ENCODE results near the gene EIF4E1B.

EIF4E1B gene

DNA sequence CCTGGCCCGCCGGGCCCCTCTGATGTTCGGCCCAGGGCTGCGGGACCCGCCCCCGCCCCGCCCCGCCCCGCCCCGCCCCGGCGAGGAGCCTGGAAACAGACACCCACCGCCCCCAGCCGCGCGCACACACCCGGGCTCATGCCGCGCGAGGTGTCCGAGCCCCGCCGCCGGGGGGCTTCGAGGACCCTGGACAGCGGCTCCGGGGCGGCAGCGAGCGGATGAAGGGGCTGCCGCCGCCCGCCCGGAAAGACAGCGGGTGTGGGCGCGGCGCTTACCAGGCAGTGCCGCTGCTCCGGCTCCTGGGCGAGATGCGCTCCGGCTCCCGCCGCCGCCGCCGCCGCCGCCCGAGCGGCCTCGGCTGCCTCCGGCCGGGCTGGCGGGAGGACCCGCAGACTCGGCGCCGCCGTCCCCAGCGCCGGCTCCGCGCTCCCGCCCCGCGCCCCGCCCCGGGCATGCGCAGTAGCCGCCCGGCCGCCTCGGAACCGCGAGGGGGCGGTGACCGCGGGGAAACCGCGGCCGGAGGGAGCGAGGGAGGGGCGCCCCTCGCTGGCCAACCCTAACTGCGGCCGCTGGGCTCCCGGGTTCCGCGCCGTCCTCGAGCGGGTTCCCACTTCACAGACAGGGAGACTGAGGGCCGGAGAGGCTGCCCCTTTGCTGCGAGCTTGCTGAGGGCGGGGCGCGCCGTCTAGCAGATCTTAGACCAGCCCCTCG lies 20.6 kb upstream of the EIF4E1B start, which contains the start of gene GPRIN1 (continued):
- TF ChIP-seq, protein P1, sequence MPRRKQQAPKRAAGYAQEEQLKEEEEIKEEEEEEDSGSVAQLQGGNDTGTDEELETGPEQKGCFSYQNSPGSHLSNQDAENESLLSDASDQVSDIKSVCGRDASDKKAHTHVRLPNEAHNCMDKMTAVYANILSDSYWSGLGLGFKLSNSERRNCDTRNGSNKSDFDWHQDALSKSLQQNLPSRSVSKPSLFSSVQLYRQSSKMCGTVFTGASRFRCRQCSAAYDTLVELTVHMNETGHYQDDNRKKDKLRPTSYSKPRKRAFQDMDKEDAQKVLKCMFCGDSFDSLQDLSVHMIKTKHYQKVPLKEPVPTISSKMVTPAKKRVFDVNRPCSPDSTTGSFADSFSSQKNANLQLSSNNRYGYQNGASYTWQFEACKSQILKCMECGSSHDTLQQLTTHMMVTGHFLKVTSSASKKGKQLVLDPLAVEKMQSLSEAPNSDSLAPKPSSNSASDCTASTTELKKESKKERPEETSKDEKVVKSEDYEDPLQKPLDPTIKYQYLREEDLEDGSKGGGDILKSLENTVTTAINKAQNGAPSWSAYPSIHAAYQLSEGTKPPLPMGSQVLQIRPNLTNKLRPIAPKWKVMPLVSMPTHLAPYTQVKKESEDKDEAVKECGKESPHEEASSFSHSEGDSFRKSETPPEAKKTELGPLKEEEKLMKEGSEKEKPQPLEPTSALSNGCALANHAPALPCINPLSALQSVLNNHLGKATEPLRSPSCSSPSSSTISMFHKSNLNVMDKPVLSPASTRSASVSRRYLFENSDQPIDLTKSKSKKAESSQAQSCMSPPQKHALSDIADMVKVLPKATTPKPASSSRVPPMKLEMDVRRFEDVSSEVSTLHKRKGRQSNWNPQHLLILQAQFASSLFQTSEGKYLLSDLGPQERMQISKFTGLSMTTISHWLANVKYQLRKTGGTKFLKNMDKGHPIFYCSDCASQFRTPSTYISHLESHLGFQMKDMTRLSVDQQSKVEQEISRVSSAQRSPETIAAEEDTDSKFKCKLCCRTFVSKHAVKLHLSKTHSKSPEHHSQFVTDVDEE (CRISPR knock-in tag; IDR thresholded peaks at IDR 0.05) = no peak
- TF ChIP-seq TOX (CRISPR knock-in tag; IDR thresholded peaks at IDR 0.05; ENCODE audit: borderline replicate concordance) = no peak
- no peak for TF ChIP-seq TCF4 (CRISPR knock-in tag; IDR thresholded peaks at IDR 0.05; ENCODE audit: borderline replicate concordance)
- TF ChIP-seq, protein P2, sequence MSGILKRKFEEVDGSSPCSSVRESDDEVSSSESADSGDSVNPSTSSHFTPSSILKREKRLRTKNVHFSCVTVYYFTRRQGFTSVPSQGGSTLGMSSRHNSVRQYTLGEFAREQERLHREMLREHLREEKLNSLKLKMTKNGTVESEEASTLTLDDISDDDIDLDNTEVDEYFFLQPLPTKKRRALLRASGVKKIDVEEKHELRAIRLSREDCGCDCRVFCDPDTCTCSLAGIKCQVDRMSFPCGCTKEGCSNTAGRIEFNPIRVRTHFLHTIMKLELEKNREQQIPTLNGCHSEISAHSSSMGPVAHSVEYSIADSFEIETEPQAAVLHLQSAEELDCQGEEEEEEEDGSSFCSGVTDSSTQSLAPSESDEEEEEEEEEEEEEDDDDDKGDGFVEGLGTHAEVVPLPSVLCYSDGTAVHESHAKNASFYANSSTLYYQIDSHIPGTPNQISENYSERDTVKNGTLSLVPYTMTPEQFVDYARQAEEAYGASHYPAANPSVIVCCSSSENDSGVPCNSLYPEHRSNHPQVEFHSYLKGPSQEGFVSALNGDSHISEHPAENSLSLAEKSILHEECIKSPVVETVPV (CRISPR knock-in tag; IDR thresholded peaks at IDR 0.05) = no peak

DNA sequence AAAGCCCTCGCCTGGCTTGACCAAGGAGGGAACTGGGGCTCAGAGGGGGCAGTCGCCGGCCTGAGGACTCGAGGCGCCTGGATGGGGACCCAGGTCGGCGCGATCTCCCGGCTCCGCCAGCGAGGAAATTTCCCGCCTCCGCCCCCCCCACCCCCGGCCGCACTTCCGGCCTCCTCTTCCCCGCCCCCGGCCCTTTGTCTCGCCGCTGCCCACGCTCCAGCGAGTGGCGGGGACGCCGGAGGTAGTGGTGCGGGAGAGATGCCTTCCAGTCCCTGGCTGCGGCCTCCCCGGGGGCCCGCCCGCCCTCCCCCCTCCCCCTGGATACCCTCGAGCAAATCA lies 20.1 kb upstream of the EIF4E1B start:
- no peak for ATAC-seq
- no peak for TF ChIP-seq TCF4 (CRISPR knock-in tag; IDR thresholded peaks at IDR 0.05; ENCODE audit: borderline replicate concordance)
- TF ChIP-seq ZNF8 (CRISPR knock-in tag; IDR thresholded peaks at IDR 0.05) = no peak
- TF ChIP-seq, protein P3, sequence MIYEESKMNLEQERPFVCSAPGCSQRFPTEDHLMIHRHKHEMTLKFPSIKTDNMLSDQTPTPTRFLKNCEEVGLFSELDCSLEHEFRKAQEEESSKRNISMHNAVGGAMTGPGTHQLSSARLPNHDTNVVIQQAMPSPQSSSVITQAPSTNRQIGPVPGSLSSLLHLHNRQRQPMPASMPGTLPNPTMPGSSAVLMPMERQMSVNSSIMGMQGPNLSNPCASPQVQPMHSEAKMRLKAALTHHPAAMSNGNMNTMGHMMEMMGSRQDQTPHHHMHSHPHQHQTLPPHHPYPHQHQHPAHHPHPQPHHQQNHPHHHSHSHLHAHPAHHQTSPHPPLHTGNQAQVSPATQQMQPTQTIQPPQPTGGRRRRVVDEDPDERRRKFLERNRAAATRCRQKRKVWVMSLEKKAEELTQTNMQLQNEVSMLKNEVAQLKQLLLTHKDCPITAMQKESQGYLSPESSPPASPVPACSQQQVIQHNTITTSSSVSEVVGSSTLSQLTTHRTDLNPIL (CRISPR knock-in tag; IDR thresholded peaks at IDR 0.05; ENCODE audit: low read depth) = no peak
- TF ChIP-seq, protein P1 (CRISPR knock-in tag; IDR thresholded peaks at IDR 0.05) = no peak

DNA sequence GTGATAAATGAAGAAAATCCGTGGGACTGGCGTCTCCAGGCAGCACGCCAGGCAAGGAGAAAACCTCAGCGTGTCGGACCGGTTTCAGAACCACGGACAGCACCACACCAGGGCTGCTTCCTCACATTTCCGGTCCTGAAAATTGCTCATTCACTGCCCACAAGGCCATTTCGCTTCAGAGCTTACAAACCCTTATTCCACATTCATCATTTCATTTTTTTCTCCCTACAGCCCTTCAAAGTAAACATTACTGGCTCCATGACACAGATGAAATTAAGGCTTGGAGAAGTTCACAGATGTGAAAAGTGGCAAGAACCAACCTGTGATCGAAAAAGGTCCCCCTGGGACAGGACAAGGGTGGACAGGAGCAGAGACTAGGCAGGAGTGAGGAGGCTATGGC lies 19.0 kb upstream of the EIF4E1B start:
- ATAC-seq = no peak

DNA sequence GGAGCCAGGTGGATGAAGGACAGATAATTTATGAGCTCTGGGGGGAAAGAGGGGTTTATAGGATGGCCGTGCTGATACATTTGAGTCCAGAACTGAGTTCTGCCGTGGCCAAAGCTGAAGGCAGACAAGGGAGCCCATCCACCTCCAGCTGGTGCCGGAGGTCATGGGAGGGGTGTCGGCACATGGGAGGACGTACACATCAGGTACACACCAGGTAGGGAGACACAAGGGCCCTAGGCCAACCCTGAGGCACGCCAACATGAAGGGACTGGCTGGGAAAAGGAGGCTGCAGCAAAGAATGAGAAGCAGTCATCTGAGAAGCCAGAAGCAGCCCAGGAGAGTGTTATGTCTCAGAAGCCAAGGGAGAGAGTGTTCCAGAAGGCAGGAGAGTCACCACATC lies 18.5 kb upstream of the EIF4E1B start:
- no peak for TF ChIP-seq GLIS3 (CRISPR knock-in tag; IDR thresholded peaks at IDR 0.05)
- no peak for TF ChIP-seq ARNTL (CRISPR knock-in tag; IDR thresholded peaks at IDR 0.05; ENCODE audit: borderline replicate concordance, low read depth)
- TF ChIP-seq ZNF70 (CRISPR knock-in tag; IDR thresholded peaks at IDR 0.05) = no peak
- TF ChIP-seq, protein P1 (CRISPR knock-in tag; IDR thresholded peaks at IDR 0.05) = no peak
- TF ChIP-seq ZNF8 (CRISPR knock-in tag; IDR thresholded peaks at IDR 0.05) = no peak
- TF ChIP-seq, protein P4, sequence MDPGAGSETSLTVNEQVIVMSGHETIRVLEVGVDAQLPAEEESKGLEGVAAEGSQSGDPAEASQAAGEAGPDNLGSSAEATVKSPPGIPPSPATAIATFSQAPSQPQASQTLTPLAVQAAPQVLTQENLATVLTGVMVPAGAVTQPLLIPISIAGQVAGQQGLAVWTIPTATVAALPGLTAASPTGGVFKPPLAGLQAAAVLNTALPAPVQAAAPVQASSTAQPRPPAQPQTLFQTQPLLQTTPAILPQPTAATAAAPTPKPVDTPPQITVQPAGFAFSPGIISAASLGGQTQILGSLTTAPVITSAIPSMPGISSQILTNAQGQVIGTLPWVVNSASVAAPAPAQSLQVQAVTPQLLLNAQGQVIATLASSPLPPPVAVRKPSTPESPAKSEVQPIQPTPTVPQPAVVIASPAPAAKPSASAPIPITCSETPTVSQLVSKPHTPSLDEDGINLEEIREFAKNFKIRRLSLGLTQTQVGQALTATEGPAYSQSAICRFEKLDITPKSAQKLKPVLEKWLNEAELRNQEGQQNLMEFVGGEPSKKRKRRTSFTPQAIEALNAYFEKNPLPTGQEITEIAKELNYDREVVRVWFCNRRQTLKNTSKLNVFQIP (CRISPR knock-in tag; IDR thresholded peaks at IDR 0.05; ENCODE audit: borderline replicate concordance, low read depth) = no peak
- TF ChIP-seq ZFP3 (CRISPR knock-in tag; IDR thresholded peaks at IDR 0.05) = no peak
- no peak for ATAC-seq

More for the DNA sequence above, 19.0 kb upstream of the EIF4E1B start:
- TF ChIP-seq SNAI2 (CRISPR knock-in tag; IDR thresholded peaks at IDR 0.05) = no peak
- TF ChIP-seq ISL1 (CRISPR knock-in tag; IDR thresholded peaks at IDR 0.05) = no peak
- no peak for TF ChIP-seq ZNF8 (CRISPR knock-in tag; IDR thresholded peaks at IDR 0.05)
- no peak for TF ChIP-seq GLIS3 (CRISPR knock-in tag; IDR thresholded peaks at IDR 0.05)
- no peak for TF ChIP-seq CSDC2 (CRISPR knock-in tag; IDR thresholded peaks at IDR 0.05)
- no peak for TF ChIP-seq RARB (CRISPR knock-in tag; IDR thresholded peaks at IDR 0.05)
- TF ChIP-seq ZFP3 (CRISPR knock-in tag; IDR thresholded peaks at IDR 0.05) = no peak
